ENCODE measurements around the gene CDADC1.

DNA sequence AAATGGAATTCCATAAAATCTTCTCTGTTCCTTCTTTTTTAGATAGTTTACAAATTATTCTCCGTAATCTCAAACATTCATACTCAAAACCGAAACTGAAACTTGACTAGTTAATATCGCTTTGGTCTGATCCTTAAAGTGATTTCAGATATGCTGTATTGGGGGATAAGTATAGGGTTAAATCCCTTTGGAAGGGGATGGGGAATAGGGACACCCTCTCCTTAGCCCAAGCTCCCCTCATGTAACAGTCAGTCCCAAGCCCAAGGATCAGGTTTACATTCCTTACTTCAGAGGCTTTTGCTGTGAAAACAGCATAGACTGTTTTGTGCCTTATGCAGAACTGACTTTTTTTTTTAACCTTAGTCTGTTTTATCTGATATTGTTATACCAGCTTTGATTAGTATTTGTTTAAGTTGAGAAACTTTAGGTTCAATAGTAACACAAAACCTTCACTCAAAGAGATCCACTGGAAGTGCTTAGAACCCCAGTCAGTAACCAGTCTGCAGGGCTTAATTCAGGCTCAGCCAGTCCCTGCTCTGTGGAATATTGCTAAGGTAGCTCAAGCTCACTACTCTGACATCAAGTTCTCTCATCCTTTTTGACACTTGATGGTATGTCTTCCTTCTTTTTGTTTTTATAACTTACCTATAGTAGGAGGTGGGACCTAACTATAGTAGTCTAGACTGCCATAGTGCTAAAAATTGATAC is 10.5 kb downstream of the CDADC1 start:
- TF ChIP-seq, protein P1, sequence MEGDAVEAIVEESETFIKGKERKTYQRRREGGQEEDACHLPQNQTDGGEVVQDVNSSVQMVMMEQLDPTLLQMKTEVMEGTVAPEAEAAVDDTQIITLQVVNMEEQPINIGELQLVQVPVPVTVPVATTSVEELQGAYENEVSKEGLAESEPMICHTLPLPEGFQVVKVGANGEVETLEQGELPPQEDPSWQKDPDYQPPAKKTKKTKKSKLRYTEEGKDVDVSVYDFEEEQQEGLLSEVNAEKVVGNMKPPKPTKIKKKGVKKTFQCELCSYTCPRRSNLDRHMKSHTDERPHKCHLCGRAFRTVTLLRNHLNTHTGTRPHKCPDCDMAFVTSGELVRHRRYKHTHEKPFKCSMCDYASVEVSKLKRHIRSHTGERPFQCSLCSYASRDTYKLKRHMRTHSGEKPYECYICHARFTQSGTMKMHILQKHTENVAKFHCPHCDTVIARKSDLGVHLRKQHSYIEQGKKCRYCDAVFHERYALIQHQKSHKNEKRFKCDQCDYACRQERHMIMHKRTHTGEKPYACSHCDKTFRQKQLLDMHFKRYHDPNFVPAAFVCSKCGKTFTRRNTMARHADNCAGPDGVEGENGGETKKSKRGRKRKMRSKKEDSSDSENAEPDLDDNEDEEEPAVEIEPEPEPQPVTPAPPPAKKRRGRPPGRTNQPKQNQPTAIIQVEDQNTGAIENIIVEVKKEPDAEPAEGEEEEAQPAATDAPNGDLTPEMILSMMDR (IDR thresholded peaks at IDR 0.05) = no peak
- TF ChIP-seq POLR2A (IDR thresholded peaks at IDR 0.05) = no peak
